Measurements from ENCODE around the gene CDK17. TPM values are rescaled to one million over a fixed set of nuclear protein-coding genes. Genes with fewer than 3 reads are reported as not detected.

Gene CDK17
- total and polyA plus RNA-seq, 8 donors = 4.3 to 15.1 (median 8.0) TPM

DNA sequence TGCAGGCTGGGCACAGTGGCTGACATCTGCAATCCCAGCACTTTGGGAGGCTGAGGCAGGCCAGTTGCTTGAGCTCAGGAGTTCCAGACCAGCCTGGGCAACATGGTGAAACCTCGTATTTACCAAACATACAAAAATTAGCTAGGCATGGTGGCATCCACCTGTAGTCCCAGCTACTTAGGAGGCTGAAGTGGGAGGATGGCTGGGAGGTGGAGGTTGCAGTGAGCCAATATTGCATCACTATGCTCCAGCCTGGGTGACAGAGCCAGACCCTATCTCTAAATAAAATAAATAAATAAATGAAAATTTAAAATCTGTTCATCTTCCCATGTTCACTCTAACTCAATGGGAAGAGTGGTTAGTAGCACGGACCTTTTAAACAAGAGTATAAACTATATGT, 134.8 kb downstream of the CDK17 start:
- WGBS, 2 donors = 74 to 77% methylated on average over 2 of the region's 2 CpGs
- DNase-seq (no peak), FAIRE-seq (no peak), ATAC-seq (no peak)
- H3K9me3 ChIP-seq = no peaks in the 10 kb centered on the region
- intact Hi-C loops (cut with DNase I) = no loop called here
- H3K4me1 ChIP-seq = peaks cover 8 to 25% (median 9%) of the 10 kb centered on the region in 3 donors
- no peaks in the 10 kb centered on the region for H3K27me3 ChIP-seq
- no peaks in the 10 kb centered on the region for H3K36me3 ChIP-seq
- no peak overlapping the region for H3K4me3 ChIP-seq
- H3K27ac ChIP-seq = no peak overlapping the region
- TF ChIP-seq, protein P1, sequence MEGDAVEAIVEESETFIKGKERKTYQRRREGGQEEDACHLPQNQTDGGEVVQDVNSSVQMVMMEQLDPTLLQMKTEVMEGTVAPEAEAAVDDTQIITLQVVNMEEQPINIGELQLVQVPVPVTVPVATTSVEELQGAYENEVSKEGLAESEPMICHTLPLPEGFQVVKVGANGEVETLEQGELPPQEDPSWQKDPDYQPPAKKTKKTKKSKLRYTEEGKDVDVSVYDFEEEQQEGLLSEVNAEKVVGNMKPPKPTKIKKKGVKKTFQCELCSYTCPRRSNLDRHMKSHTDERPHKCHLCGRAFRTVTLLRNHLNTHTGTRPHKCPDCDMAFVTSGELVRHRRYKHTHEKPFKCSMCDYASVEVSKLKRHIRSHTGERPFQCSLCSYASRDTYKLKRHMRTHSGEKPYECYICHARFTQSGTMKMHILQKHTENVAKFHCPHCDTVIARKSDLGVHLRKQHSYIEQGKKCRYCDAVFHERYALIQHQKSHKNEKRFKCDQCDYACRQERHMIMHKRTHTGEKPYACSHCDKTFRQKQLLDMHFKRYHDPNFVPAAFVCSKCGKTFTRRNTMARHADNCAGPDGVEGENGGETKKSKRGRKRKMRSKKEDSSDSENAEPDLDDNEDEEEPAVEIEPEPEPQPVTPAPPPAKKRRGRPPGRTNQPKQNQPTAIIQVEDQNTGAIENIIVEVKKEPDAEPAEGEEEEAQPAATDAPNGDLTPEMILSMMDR (IDR thresholded peaks at IDR 0.05) = no peak

DNA sequence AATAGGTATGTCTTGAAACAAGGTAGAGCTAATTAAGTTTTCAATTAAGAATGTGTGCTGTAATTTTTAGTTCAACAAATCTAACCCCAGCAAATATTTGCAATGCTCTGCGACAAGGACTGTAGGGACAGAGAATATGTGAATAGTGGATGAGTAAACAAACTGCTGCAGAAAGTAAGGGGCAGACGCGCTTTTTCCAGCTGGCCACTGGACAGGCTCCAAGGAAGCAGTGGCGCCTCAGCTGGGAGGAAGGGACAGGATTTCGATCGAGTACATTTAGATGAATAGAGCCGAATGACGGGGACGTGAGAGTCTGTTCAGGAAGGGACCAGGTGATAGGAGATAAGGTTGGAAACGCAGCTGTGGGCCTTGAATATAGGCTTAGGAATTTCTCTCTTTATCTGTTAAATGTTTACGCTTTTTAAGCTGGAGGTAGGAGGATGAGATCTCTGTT, 136.8 kb downstream of the CDK17 start:
- Histone ChIP-seq H3K27ac (peak overlapping the region in 2 of 4 donors; percentile 57 to 59), H3K4me3 (no peak overlapping the region), H3K4me1 (peaks cover 8 to 33% (median 9%) of the 10 kb centered on the region in 3 donors), H3K27me3 (no peaks in the 10 kb centered on the region), H3K9me3 (no peaks in the 10 kb centered on the region), H3K36me3 (no peaks in the 10 kb centered on the region)
- DNase-seq = peak in 5 of 6 donors; percentile 56 to 79 (median 77)
- TF ChIP-seq, protein P1 (IDR thresholded peaks at IDR 0.05) = no peak
- no peak for FAIRE-seq
- ATAC-seq = peak; percentile 69 to 84 (median 82)
- intact Hi-C loops (cut with DNase I) = no loop called here
- WGBS, 2 donors = 25 to 37% methylated on average over 11 of the region's 11 CpGs

DNA sequence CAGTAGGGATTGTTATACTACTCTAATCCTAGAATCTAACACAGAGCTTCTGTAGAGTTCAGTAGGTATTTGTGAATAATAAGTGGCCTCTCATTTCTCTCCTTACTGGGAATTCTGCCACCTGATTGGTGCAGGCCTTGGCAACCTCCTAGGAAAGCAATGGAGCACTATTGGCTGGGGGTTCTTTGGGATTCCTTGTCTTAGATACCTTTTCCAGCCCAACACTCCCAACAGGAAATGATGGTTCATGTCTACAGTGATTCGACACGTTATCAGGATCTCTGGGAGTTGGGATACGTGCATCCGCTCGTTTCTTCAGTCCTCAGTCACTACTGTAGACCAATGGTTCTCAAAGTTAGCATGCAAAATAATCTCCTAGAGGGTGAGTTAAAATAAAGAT, 138.7 kb downstream of the CDK17 start:
- TF ChIP-seq, protein P1 (IDR thresholded peaks at IDR 0.05) = no peak
- Histone ChIP-seq H3K27ac (no peak overlapping the region), H3K9me3 (no peaks in the 10 kb centered on the region), H3K27me3 (no peaks in the 10 kb centered on the region), H3K4me3 (no peak overlapping the region), H3K4me1 (peaks cover 19 to 52% (median 25%) of the 10 kb centered on the region in 3 donors), H3K36me3 (no peaks in the 10 kb centered on the region)
- no peak for DNase-seq
- WGBS, 2 donors = 94 to 97% methylated on average over 5 of the region's 5 CpGs
- intact Hi-C loops (cut with DNase I) = no loop called here
- FAIRE-seq = no peak
- no peak for ATAC-seq

DNA sequence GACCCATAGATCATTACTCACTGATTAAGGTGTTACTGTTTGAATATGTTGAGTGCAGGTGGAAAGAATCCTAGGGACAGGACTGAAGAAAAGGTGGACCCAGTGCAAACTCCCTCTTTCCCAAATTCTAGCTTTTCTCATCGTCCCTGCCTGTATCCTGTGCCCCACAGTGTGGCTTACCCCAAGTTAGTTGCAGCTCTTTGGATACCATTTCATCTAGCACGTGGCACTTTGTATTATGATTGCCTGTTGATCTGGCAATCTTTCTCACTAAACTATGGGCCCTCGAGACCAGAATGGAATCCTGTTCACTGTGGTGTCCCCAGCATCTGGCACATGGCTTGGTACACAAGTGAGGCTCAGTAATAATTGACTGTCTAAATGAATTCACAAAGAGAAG, 139.6 kb downstream of the CDK17 start:
- DNase-seq (no peak), FAIRE-seq (no peak), ATAC-seq (no peak)
- Histone ChIP-seq H3K27ac (no peak overlapping the region), H3K9me3 (no peaks in the 10 kb centered on the region), H3K27me3 (no peaks in the 10 kb centered on the region), H3K4me3 (no peak overlapping the region), H3K4me1 (peaks cover 19 to 46% (median 29%) of the 10 kb centered on the region in 3 donors), H3K36me3 (no peaks in the 10 kb centered on the region)
- TF ChIP-seq, protein P1 (IDR thresholded peaks at IDR 0.05) = no peak
- 65 to 75% methylated on average over 3 of the region's 3 CpGs for WGBS, 2 donors
- intact Hi-C loops (cut with DNase I) = no loop called here

DNA sequence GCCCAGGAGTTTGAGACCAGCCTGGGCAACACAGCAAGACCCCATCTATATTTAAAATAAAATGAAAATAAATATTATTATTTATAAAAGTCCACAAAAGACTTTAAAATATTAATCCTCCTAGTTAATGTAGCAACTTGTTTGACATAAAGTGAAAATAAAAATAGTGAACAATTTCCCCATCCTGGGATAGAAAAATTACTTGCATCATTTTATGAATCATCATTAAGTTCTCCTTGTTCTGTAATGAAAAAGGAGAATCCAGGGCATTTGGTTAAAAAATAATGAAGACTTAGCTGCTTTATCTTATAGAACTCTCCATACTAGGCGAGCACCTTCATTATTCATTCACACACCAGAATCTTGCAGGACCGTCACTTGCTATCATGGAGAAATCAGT, 140.0 kb downstream of the CDK17 start:
- intact Hi-C loops (cut with DNase I) = no loop called here

More for the DNA sequence above, 140.0 kb downstream of the CDK17 start:
- Histone ChIP-seq H3K27me3 (no peaks in the 10 kb centered on the region), H3K4me3 (no peak overlapping the region), H3K4me1 (peaks cover 19 to 46% (median 29%) of the 10 kb centered on the region in 3 donors), H3K27ac (no peak overlapping the region), H3K9me3 (no peaks in the 10 kb centered on the region), H3K36me3 (no peaks in the 10 kb centered on the region)
- no peak for DNase-seq
- no peak for ATAC-seq
- no peak for FAIRE-seq
- WGBS, 2 donors = 87 to 90% methylated on average over 2 of the region's 2 CpGs
- TF ChIP-seq, protein P1 (IDR thresholded peaks at IDR 0.05) = no peak
